ENCODE measurements around the gene PTPN1. TPM values are rescaled to one million over a fixed set of nuclear protein-coding genes. Genes with fewer than 3 reads are reported as not detected.

PTPN1 gene
- total RNA-seq, 1 donor from 2014 or later = 38.1 TPM

DNA sequence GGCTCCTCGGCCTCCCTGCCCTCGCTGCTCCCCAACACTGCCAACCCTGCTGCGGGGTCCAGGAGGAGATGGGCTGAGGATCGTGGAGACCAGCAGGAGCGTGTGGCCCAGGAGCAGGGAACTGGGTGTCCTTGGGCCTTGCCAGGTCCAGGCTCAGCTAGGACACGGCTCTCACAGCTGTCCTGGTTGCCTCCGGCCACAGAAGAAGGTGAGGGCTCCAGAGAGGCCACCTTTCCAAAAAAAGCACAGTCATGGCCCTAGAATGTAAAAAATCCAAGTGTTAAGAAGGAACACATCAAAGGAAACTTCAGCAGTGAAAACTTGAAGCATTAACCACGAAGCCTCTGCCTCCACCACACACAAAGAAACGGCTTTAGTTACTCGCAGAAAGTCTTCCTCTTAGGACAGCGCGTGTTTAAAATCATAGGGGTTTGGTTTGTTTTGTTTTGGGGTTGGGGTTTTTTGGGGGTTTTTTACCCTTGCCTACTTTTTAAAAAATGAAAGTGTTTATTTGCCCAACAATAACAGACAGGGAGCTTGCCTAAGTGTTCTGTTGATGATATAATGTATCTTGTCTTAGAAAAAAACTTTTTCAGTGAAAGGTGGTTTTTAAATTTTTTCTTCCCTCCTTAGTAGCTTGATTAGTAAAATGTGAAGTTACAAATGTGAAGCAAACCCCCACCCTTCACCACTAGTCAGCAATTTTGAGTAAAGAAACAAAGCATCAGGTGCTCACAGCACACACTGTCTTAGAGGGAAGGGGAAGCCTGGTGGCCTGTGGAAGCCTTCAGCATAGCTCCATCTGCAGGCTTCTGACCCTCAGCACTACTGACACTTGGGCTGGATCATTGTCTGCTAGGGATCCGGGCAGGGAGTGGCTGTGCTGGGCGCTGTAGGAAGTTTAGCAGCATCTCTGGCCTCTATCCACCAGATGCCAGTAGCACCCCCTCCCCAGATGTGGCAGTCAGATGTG is 60.0 kb downstream of the PTPN1 start:
- H3K4me1 Mint-ChIP-seq = peaks cover 28% of the 10 kb centered on the region
- H3K27ac ChIP-seq = no peak overlapping the region
- no peaks in the 10 kb centered on the region for H3K27me3 ChIP-seq
- no peaks in the 10 kb centered on the region for H3F3A ChIP-seq (ENCODE audit: low read depth)
- H3K4me3 Mint-ChIP-seq = no peak overlapping the region
- peaks cover 26% of the 10 kb centered on the region for H3K36me3 Mint-ChIP-seq
- no peak overlapping the region for H2AFZ ChIP-seq (replicated peaks)
- H3K4me3 ChIP-seq = no peak overlapping the region
- no peak for TF ChIP-seq EZH2 (IDR thresholded peaks at IDR 0.05)
- no peak for TF ChIP-seq EZH2phosphoT487 (IDR thresholded peaks at IDR 0.05)
- TF ChIP-seq, protein P1, sequence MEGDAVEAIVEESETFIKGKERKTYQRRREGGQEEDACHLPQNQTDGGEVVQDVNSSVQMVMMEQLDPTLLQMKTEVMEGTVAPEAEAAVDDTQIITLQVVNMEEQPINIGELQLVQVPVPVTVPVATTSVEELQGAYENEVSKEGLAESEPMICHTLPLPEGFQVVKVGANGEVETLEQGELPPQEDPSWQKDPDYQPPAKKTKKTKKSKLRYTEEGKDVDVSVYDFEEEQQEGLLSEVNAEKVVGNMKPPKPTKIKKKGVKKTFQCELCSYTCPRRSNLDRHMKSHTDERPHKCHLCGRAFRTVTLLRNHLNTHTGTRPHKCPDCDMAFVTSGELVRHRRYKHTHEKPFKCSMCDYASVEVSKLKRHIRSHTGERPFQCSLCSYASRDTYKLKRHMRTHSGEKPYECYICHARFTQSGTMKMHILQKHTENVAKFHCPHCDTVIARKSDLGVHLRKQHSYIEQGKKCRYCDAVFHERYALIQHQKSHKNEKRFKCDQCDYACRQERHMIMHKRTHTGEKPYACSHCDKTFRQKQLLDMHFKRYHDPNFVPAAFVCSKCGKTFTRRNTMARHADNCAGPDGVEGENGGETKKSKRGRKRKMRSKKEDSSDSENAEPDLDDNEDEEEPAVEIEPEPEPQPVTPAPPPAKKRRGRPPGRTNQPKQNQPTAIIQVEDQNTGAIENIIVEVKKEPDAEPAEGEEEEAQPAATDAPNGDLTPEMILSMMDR (IDR thresholded peaks at IDR 0.05) = peak; percentile 47
- H3K79me2 ChIP-seq (ENCODE audit: low read depth) = no peaks in the 10 kb centered on the region
- H4K20me1 ChIP-seq (ENCODE audit: low read depth) = peaks cover 10% of the 10 kb centered on the region
- no peaks in the 10 kb centered on the region for H3K4me1 ChIP-seq
- H3K36me3 ChIP-seq = no peaks in the 10 kb centered on the region
- H3K4me2 ChIP-seq = no peak overlapping the region
- H3K27me3 Mint-ChIP-seq (ENCODE audit: insufficient read depth, low read depth) = peaks cover 2% of the 10 kb centered on the region
- H3K27ac Mint-ChIP-seq = no peak overlapping the region
- no peaks in the 10 kb centered on the region for H3K9me3 Mint-ChIP-seq
- H3K9me3 ChIP-seq (ENCODE audit: low read depth) = no peaks in the 10 kb centered on the region
- H3K9ac ChIP-seq = no peak overlapping the region
- peak; percentile 56 for DNase-seq (ENCODE audit: low spot score)

DNA sequence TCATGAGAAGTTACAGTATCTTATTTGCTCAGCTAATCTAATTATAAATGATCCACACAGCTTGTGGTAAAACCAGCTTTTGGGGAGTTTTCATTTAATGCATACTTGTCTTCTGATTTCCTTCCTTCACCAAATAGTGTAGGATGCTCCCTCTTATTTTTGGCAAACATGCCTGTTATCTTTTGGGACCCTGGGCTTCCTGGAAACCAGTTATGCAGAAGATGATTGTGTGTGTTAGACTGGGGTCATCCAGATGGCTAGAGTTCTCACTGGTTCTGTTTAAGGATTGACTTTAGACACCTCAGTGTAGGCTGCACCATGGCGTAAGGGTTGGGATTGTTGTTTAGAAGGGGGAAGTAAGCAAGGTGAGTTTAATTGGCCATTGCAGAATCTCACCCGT is 61.3 kb downstream of the PTPN1 start:
- no peak overlapping the region for H3K4me3 Mint-ChIP-seq
- no peaks in the 10 kb centered on the region for H3K27me3 ChIP-seq
- H4K20me1 ChIP-seq (ENCODE audit: low read depth) = peaks cover 15% of the 10 kb centered on the region
- H3F3A ChIP-seq (ENCODE audit: low read depth) = peaks cover 4% of the 10 kb centered on the region
- no peak for DNase-seq (ENCODE audit: low spot score)
- no peak overlapping the region for H3K9ac ChIP-seq
- H3K4me1 ChIP-seq = no peaks in the 10 kb centered on the region
- H3K4me3 ChIP-seq = no peak overlapping the region
- H3K36me3 Mint-ChIP-seq = peaks cover 23% of the 10 kb centered on the region
- no peak overlapping the region for H3K4me2 ChIP-seq
- no peak overlapping the region for H3K27ac Mint-ChIP-seq
- H2AFZ ChIP-seq (replicated peaks) = no peak overlapping the region
- H3K9me3 ChIP-seq (ENCODE audit: low read depth) = no peaks in the 10 kb centered on the region
- TF ChIP-seq EZH2 (IDR thresholded peaks at IDR 0.05) = no peak
- no peak for TF ChIP-seq EZH2phosphoT487 (IDR thresholded peaks at IDR 0.05)
- TF ChIP-seq, protein P1 (IDR thresholded peaks at IDR 0.05) = no peak
- no peaks in the 10 kb centered on the region for H3K36me3 ChIP-seq
- peaks cover 2% of the 10 kb centered on the region for H3K27me3 Mint-ChIP-seq (ENCODE audit: insufficient read depth, low read depth)
- H3K79me2 ChIP-seq (ENCODE audit: low read depth) = no peaks in the 10 kb centered on the region
- no peaks in the 10 kb centered on the region for H3K9me3 Mint-ChIP-seq
- peaks cover 27% of the 10 kb centered on the region for H3K4me1 Mint-ChIP-seq
- H3K27ac ChIP-seq = no peak overlapping the region

DNA sequence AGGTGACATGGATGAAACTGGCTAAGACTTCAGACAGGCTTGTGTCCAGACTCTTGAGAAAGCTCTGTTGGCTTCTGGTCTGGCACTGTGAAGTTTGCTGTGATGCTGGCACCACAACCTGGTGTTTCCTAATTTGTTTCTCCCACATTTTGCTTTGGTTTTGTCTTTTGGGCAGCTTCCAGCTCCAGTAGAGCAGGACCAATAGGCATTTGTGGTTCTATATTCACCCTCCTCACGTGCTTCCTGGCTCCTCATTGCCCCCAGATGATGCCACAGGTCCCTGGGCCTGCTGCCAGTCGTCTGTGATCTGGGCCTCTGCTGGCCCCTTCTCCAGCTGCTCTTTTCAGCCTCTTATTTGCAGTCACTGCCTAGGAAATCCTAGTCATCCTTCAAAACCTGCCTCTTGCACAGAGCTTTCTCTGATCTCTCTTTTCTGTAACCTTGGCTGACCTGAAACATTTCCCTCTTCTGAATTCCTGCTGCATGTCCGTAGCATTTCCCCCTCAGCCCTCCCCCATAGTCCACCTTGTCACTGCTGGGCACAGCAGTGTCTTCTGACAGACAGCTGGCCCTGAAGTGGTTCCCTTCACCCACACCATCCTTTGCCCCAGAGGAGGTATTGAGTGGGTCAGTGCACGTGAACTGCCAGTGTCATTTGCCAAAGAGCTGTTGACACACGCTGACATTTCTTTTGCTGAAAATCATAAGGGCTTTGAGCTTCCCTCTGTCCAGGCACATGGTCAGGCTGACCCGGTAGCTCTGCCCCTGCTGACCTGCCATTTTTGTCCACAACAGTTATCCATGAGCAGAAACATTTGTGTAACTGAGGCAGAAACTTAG is 63.0 kb downstream of the PTPN1 start:
- Mint-ChIP-seq H3K36me3 (peaks cover 19% of the 10 kb centered on the region), H3K4me1 (peaks cover 27% of the 10 kb centered on the region), H3K4me3 (peak overlapping the region; percentile 48), H3K27ac (peak overlapping the region; percentile 62), H3K27me3 (ENCODE audit: insufficient read depth, low read depth) (peaks cover 4% of the 10 kb centered on the region), H3K9me3 (no peaks in the 10 kb centered on the region)
- Histone ChIP-seq H3K36me3 (no peaks in the 10 kb centered on the region), H3K4me3 (no peak overlapping the region), H3K27me3 (no peaks in the 10 kb centered on the region), H3K9me3 (ENCODE audit: low read depth) (no peaks in the 10 kb centered on the region), H3K79me2 (ENCODE audit: low read depth) (no peaks in the 10 kb centered on the region), H2AFZ (replicated peaks) (no peak overlapping the region), H4K20me1 (ENCODE audit: low read depth) (peaks cover 15% of the 10 kb centered on the region), H3K27ac (no peak overlapping the region), H3F3A (ENCODE audit: low read depth) (peaks cover 4% of the 10 kb centered on the region), H3K9ac (no peak overlapping the region), H3K4me1 (no peaks in the 10 kb centered on the region), H3K4me2 (no peak overlapping the region)
- no peak for DNase-seq (ENCODE audit: low spot score)
- TF ChIP-seq, protein P1 (IDR thresholded peaks at IDR 0.05) = no peak
- TF ChIP-seq EZH2 (IDR thresholded peaks at IDR 0.05) (no peak), EZH2phosphoT487 (IDR thresholded peaks at IDR 0.05) (no peak)

All from neural progenitor cell (in vitro differentiated cells).